GDM1 (cell line): ENCODE measurements around the gene EPHA8.

ENCODE experiments used
- DNase-seq: peaks from one replicate; lab custom pipeline; 2025; lab: John Stamatoyannopoulos, UW

The EPHA8 gene

GRCh38 chr1:22645931-22646330 is 82.6 kb downstream of the EPHA8 start:
- no peak for DNase-seq

GRCh38 chr1:22646384-22646783 is 83.1 kb downstream of the EPHA8 start:
- no peak for DNase-seq

GRCh38 chr1:22650089-22650693 is 86.9 kb downstream of the EPHA8 start:
- DNase-seq: no peak

- DNase-seq: no peak
Observed at GRCh38 chr1:22651941-22652856, 88.9 kb downstream of the EPHA8 start.

GRCh38 chr1:22652881-22653316 is 89.6 kb downstream of the EPHA8 start, which contains the start of gene C1QB:
Gene C1QB, plus strand, starts transcription at chr1:22653236. Its CDS starts 6,227 bp downstream, at chr1:22659463.
- DNase-seq: no peak
